Uterus (tissue), 2 donors: ENCODE data around the gene ADGRG4.

Source experiments
- CTCF ChIP-seq, 4 experiments: fragments of 200-600 bp in 2 of 4; fragments of 450-650 bp in 2 of 4; sonication (generic) in 2 of 4; IDR thresholded peaks; one replicate each; pipeline ENCODE4 v1.5.1; 2016 to 2019; ENCODE audit warnings: antibody characterized with exemption in 4 of 4, mild to moderate bottlenecking in 2 of 4, moderate library complexity in 1 of 4
- POLR2A ChIP-seq, 2 donors: fragments of 450-650 bp; IDR thresholded peaks; one replicate each; pipeline ENCODE4 v1.6.1; 2016; ENCODE audit warnings: antibody characterized with exemption in 2 of 2, mild to moderate bottlenecking in 1 of 2, moderate library complexity in 1 of 2

DNA sequence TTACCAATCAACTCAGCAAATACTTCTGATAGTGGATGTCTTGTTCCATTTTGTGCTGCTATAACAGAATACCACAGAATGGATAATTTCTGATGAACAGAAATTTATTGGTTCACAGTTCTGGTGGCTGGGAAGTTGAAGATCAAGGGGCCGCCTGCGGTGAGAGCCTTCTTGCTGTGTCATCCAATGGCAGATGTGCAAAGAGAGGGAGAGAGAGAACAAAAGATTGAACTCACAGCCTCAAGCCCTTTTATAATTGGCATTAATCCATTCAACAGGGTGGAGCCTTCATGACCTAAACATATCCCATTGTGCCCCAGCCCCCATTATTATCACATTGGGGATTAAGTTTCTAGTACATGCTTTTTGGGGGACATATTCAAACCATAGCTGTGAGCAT is 86.1 kb downstream of the ADGRG4 start:
- TF ChIP-seq CTCF (IDR thresholded peaks at IDR 0.05) (no peak), POLR2A (IDR thresholded peaks at IDR 0.05) (no peak)
